ENCODE results near the gene WDR70. TPM values are rescaled to one million over a fixed set of nuclear protein-coding genes. Genes with fewer than 3 reads are reported as not detected.

The WDR70 gene
- total RNA-seq, 2 experiments from 2014 or later: 24.5 to 34.6 TPM

DNA sequence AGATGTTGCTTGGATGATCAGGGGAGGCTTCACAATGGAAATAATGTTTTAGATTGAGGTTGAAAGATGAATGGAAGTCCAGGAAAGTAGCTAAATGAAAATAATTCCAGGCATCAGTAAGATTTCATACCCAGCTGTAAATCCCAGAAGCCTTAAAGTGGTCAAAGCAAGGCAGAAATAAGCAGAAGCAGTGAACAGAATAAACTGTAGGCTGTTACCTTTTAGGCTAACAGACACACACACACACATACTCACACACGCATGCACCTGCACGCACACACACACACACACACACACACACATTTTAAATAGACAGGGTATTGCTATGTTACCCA is 175.3 kb downstream of the WDR70 start:
- ChIA-PET CTCF (no interaction called here), POLR2A (no interaction called here)
- Mint-ChIP-seq H3K4me3 (no peak overlapping the region), H3K9me3 (peaks cover 2% of the 10 kb centered on the region), H3K36me3 (ENCODE audit: low read depth) (peaks cover 26% of the 10 kb centered on the region), H3K27me3 (no peaks in the 10 kb centered on the region), H3K4me1 (ENCODE audit: low read depth) (peaks cover 29% of the 10 kb centered on the region), H3K27ac (no peak overlapping the region)
- Histone ChIP-seq H3K9me3 (ENCODE audit: control insufficient read depth in 1 of 2, insufficient read depth in 1 of 2, low read length in 2 of 2) (no peaks in the 10 kb centered on the region), H3K4me3 (ENCODE audit: low read length) (no peak overlapping the region), H3K36me3 (ENCODE audit: insufficient read depth, low read length) (no peaks in the 10 kb centered on the region), H3K27me3 (ENCODE audit: control insufficient read depth in 1 of 2, insufficient read depth in 2 of 2, low read length in 2 of 2) (no peaks in the 10 kb centered on the region), H3K4me1 (ENCODE audit: insufficient read depth, low read length) (no peaks in the 10 kb centered on the region), H3K27ac (ENCODE audit: low read depth in 1 of 2, low read length in 2 of 2) (no peak overlapping the region)
- no peak for ATAC-seq (ENCODE audit: poor library complexity)
- no peak for DNase-seq
- intact Hi-C loops (cut with DNase I, micrococcal nuclease): no loop called here
- TF ChIP-seq, protein P1, sequence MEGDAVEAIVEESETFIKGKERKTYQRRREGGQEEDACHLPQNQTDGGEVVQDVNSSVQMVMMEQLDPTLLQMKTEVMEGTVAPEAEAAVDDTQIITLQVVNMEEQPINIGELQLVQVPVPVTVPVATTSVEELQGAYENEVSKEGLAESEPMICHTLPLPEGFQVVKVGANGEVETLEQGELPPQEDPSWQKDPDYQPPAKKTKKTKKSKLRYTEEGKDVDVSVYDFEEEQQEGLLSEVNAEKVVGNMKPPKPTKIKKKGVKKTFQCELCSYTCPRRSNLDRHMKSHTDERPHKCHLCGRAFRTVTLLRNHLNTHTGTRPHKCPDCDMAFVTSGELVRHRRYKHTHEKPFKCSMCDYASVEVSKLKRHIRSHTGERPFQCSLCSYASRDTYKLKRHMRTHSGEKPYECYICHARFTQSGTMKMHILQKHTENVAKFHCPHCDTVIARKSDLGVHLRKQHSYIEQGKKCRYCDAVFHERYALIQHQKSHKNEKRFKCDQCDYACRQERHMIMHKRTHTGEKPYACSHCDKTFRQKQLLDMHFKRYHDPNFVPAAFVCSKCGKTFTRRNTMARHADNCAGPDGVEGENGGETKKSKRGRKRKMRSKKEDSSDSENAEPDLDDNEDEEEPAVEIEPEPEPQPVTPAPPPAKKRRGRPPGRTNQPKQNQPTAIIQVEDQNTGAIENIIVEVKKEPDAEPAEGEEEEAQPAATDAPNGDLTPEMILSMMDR (IDR thresholded peaks at IDR 0.05): no peak

DNA sequence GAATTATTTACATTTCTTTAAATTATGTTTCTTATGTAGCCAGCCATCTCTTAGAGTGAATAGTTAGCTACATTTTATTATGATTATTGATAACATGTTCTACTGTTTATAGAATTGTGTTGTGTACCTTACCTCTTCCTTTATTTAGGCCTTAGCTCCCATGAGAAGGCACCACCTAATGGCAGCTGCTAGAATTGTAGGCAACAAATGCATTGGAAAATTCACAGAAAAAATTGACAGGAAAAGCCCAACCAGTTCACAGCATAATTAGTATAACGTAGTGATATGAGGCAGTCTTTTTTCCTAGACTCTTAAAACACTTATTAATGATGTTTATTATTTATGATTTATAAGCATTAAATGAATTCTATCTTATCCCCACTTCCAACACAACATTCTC is 175.8 kb downstream of the WDR70 start:
- peaks cover 26% of the 10 kb centered on the region for H3K36me3 Mint-ChIP-seq (ENCODE audit: low read depth)
- CTCF ChIA-PET: no interaction called here
- peaks cover 28% of the 10 kb centered on the region for H3K4me1 Mint-ChIP-seq (ENCODE audit: low read depth)
- DNase-seq: peak in 1 of 14 experiments; percentile 4
- no peak for ATAC-seq (ENCODE audit: poor library complexity)
- intact Hi-C loops (cut with DNase I, micrococcal nuclease): no loop called here
- H3K27me3 ChIP-seq (ENCODE audit: control insufficient read depth in 1 of 2, insufficient read depth in 2 of 2, low read length in 2 of 2): no peaks in the 10 kb centered on the region
- no peaks in the 10 kb centered on the region for H3K9me3 ChIP-seq (ENCODE audit: control insufficient read depth in 1 of 2, insufficient read depth in 1 of 2, low read length in 2 of 2)
- no peaks in the 10 kb centered on the region for H3K36me3 ChIP-seq (ENCODE audit: insufficient read depth, low read length)
- no peak overlapping the region for H3K27ac ChIP-seq (ENCODE audit: low read depth in 1 of 2, low read length in 2 of 2)
- TF ChIP-seq, protein P1 (IDR thresholded peaks at IDR 0.05): peak; percentile 23
- no peaks in the 10 kb centered on the region for H3K4me1 ChIP-seq (ENCODE audit: insufficient read depth, low read length)
- H3K9me3 Mint-ChIP-seq: peaks cover 2% of the 10 kb centered on the region
- no peaks in the 10 kb centered on the region for H3K27me3 Mint-ChIP-seq
- POLR2A ChIA-PET: no interaction called here
- no peak overlapping the region for H3K27ac Mint-ChIP-seq
- H3K4me3 Mint-ChIP-seq: no peak overlapping the region
- H3K4me3 ChIP-seq (ENCODE audit: low read length): no peak overlapping the region

DNA sequence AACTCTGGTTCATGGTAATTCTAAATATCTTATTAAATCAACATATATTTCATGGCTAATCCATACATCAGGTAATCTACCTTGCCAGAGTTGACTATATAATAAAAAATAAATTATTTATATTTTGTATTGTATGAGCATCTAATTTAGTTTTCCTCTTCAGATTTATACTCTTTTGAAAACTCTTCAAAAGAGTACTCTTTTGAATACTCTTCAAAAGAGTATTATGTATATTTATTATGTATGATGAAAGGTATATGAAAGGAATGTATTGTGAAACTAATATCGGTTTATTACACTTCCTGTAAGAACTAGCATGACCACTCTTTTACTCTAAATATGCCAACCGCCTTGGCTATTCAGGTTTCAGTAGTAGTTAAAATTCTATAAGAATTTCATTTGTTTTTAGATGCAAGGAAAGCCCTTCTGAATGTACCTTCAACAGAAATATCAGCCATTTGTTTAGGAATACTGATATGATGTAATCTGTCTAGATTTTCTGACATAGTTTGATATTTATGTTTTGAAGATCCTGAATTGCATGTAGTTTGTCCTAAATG is 178.7 kb downstream of the WDR70 start:
- Mint-ChIP-seq H3K36me3 (ENCODE audit: low read depth) (peaks cover 21% of the 10 kb centered on the region), H3K27me3 (no peaks in the 10 kb centered on the region), H3K27ac (no peak overlapping the region), H3K4me1 (ENCODE audit: low read depth) (peaks cover 10% of the 10 kb centered on the region), H3K9me3 (peaks cover 2% of the 10 kb centered on the region), H3K4me3 (no peak overlapping the region)
- DNase-seq (no peak), ATAC-seq (ENCODE audit: poor library complexity) (no peak)
- TF ChIP-seq, protein P1 (IDR thresholded peaks at IDR 0.05): no peak
- H3K4me3 ChIP-seq (ENCODE audit: low read length): no peak overlapping the region
- no peaks in the 10 kb centered on the region for H3K27me3 ChIP-seq (ENCODE audit: control insufficient read depth in 1 of 2, insufficient read depth in 2 of 2, low read length in 2 of 2)
- H3K4me1 ChIP-seq (ENCODE audit: insufficient read depth, low read length): no peaks in the 10 kb centered on the region
- no peaks in the 10 kb centered on the region for H3K9me3 ChIP-seq (ENCODE audit: control insufficient read depth in 1 of 2, insufficient read depth in 1 of 2, low read length in 2 of 2)
- no peak overlapping the region for H3K27ac ChIP-seq (ENCODE audit: low read depth in 1 of 2, low read length in 2 of 2)
- no peaks in the 10 kb centered on the region for H3K36me3 ChIP-seq (ENCODE audit: insufficient read depth, low read length)
- POLR2A ChIA-PET: no interaction called here
- intact Hi-C loops (cut with DNase I, micrococcal nuclease): no loop called here
- CTCF ChIA-PET: no interaction called here
